Activated T-cell treated with anti-CD3 and anti-CD28 coated beads for 48 hours (primary cell): ENCODE measurements around the gene MORN1.

Experiments used
- DNase-seq: peaks from one replicate; pipeline ENCODE4 v3.0.0-alpha.2; 2020; ENCODE audit warnings: low read depth

Gene MORN1

GRCh38 chr1:2290171-2290578, 101.2 kb downstream of the MORN1 start:
- peak; percentile 25 for DNase-seq

GRCh38 chr1:2289607-2290006, 101.7 kb downstream of the MORN1 start:
- no peak for DNase-seq

GRCh38 chr1:2288816-2289536, 102.4 kb downstream of the MORN1 start:
- no peak for DNase-seq

- no peak for DNase-seq
Observed at GRCh38 chr1:2288311-2288710, 103.0 kb downstream of the MORN1 start.

- no peak for DNase-seq
Observed at GRCh38 chr1:2287649-2288048, 103.7 kb downstream of the MORN1 start.

- DNase-seq = no peak
Observed at GRCh38 chr1:2286923-2287322, 104.4 kb downstream of the MORN1 start.

- no peak for DNase-seq
Observed at GRCh38 chr1:2284932-2285331, 106.4 kb downstream of the MORN1 start.

- no peak for DNase-seq
Observed at GRCh38 chr1:2283991-2284895, 107.1 kb downstream of the MORN1 start.

- no peak for DNase-seq
Observed at GRCh38 chr1:2283371-2283990, 107.9 kb downstream of the MORN1 start.

- no peak for DNase-seq
Observed at GRCh38 chr1:2282556-2283270, 108.6 kb downstream of the MORN1 start.

GRCh38 chr1:2279817-2280216, 111.5 kb downstream of the MORN1 start:
- DNase-seq = no peak

GRCh38 chr1:2279210-2279639, 112.1 kb downstream of the MORN1 start:
- no peak for DNase-seq

GRCh38 chr1:2278591-2279209, 112.7 kb downstream of the MORN1 start:
- no peak for DNase-seq

- no peak for DNase-seq
Observed at GRCh38 chr1:2277741-2278488, 113.4 kb downstream of the MORN1 start.

GRCh38 chr1:2276803-2277580, 114.4 kb downstream of the MORN1 start:
- DNase-seq = no peak

GRCh38 chr1:2275796-2276536, 115.4 kb downstream of the MORN1 start:
- DNase-seq = no peak

GRCh38 chr1:2274929-2275475, 116.4 kb downstream of the MORN1 start:
- DNase-seq = no peak

GRCh38 chr1:2274231-2274928, 117.0 kb downstream of the MORN1 start:
- no peak for DNase-seq
